B cell (primary cell): ENCODE data around the gene NME7. TPM values are rescaled to one million over a fixed set of nuclear protein-coding genes. Genes with fewer than 3 reads are reported as not detected.

Experiments used
- ATAC-seq: fragments of 200-7000 bp; cut with Tn5 transposase; one replicate; pipeline ENCODE4 v1.10.0; 2021; ENCODE audit warnings: low read depth, mild to moderate bottlenecking, moderate number of reproducible peaks, moderate library complexity
- CTCF ChIA-PET: fragments of 350-600 bp; sonication (Branson Sonifier 250); formaldehyde crosslinking; loops from one replicate; lab custom pipeline; 2021; ENCODE audit warnings: antibody characterized with exemption, inconsistent platforms; lab: Charles Lee
- POLR2A ChIA-PET: fragments of 350-600 bp; sonication (Branson Sonifier 250); formaldehyde crosslinking; loops from one replicate; lab custom pipeline; 2021; ENCODE audit warnings: antibody characterized with exemption; lab: Charles Lee
- DNase-seq: peaks from one replicate; pipeline ENCODE4 v3.0.0; 2013
- H2AFZ ChIP-seq: 2 replicates; pipeline ENCODE4 v1.6.1; 2012; ENCODE audit warnings: mild to moderate bottlenecking, low read depth, low read length; ENCODE audit not compliant: insufficient read depth, poor library complexity, severe bottlenecking
- H3K27ac ChIP-seq, 2 donors: 1 replicate in 1 of 2; 2 replicates in 1 of 2; pipeline ENCODE4 v1.5.1; 2012 to 2013; ENCODE audit warnings: low read length in 2 of 2, mild to moderate bottlenecking in 2 of 2, moderate library complexity in 1 of 2
- H3K27me3 ChIP-seq, 4 experiments: fragments of 200-600 bp in 1 of 4; sonication (generic) in 1 of 4; replicated peaks in 1 of 4; 1 replicate in 2 of 4; 2 replicates in 2 of 4; pipeline versions ENCODE4 v1.6.1 to v1.7.0; 2013 to 2016; ENCODE audit warnings: low read length in 3 of 4, mild to moderate bottlenecking in 2 of 4, mixed read lengths in 1 of 4, moderate library complexity in 1 of 4; ENCODE audit not compliant: insufficient read depth in 4 of 4, control insufficient read depth in 3 of 4; ENCODE audit errors: control extremely low read depth in 1 of 4
- H3K36me3 ChIP-seq, 2 experiments: replicated peaks in 1 of 2; 1 replicate in 1 of 2; 2 replicates in 1 of 2; pipeline versions ENCODE4 v1.6.1 to v1.7.1; 2013; ENCODE audit warnings: low read length in 1 of 2; ENCODE audit not compliant: insufficient read depth in 2 of 2, control insufficient read depth in 1 of 2; ENCODE audit errors: control extremely low read depth in 1 of 2, extremely low read depth in 1 of 2
- H3K4me1 ChIP-seq, 2 donors: fragments of 200-600 bp in 1 of 2; sonication (generic) in 1 of 2; 1 replicate in 1 of 2; 2 replicates in 1 of 2; pipeline versions ENCODE4 v1.5.1 to v1.6.1; 2013 to 2017; ENCODE audit warnings: low read length in 2 of 2; ENCODE audit not compliant: control insufficient read depth in 2 of 2, insufficient read depth in 2 of 2
- H3K4me2 ChIP-seq: replicated peaks from 2 replicates; pipeline ENCODE3; 2012; ENCODE audit warnings: mild to moderate bottlenecking, low read depth, low read length; ENCODE audit not compliant: poor library complexity, severe bottlenecking
- H3K4me3 ChIP-seq, 5 experiments: fragments of 200-600 bp in 1 of 5; sonication (generic) in 1 of 5; 1 replicate in 3 of 5; 2 replicates in 2 of 5; pipeline versions ENCODE4 v1.5.1 to v1.7.0; 2011 to 2016; ENCODE audit warnings: low read length in 4 of 5, mild to moderate bottlenecking in 4 of 5, low read depth in 2 of 5, control low read depth in 1 of 5, moderate library complexity in 1 of 5; ENCODE audit not compliant: insufficient read depth in 1 of 5; ENCODE audit errors: control extremely low read depth in 1 of 5, extremely low read depth in 1 of 5
- H3K79me2 ChIP-seq: fragments of 200-600 bp; sonication (generic); one replicate; pipeline ENCODE4 v1.6.0; 2016; ENCODE audit warnings: low read length; ENCODE audit not compliant: control insufficient read depth, insufficient read depth
- H3K9ac ChIP-seq: fragments of 200-600 bp; sonication (generic); 2 replicates; pipeline ENCODE4 v1.6.1; 2017; ENCODE audit warnings: mild to moderate bottlenecking, low read length, moderate library complexity
- H3K9me3 ChIP-seq, 3 donors: one replicate each; pipeline versions ENCODE4 v1.6.1 to v1.7.1; 2013; ENCODE audit warnings: low read length in 2 of 3; ENCODE audit not compliant: control insufficient read depth in 2 of 3, insufficient read depth in 1 of 3; ENCODE audit errors: control extremely low read depth in 1 of 3
- H4K20me1 ChIP-seq: 2 replicates; pipeline ENCODE4 v1.6.0; 2012; ENCODE audit warnings: mild to moderate bottlenecking, low read length; ENCODE audit not compliant: insufficient read depth, control insufficient read depth, poor library complexity, severe bottlenecking
- H3K27ac Mint-ChIP-seq: one replicate; pipeline ENCODE4 v1.8.0; 2021; ENCODE audit warnings: mixed read lengths
- H3K27me3 Mint-ChIP-seq: one replicate; pipeline ENCODE4 v1.8.0; 2021; ENCODE audit warnings: mixed read lengths
- H3K4me1 Mint-ChIP-seq: one replicate; pipeline ENCODE4 v1.8.0; 2021; ENCODE audit warnings: mixed read lengths
- H3K4me3 Mint-ChIP-seq: one replicate; pipeline ENCODE4 v1.8.0; 2021; ENCODE audit warnings: mixed read lengths
- H3K9me3 Mint-ChIP-seq: one replicate; pipeline ENCODE4 v1.8.0; 2022; ENCODE audit warnings: mixed read lengths; ENCODE audit not compliant: insufficient read depth
- EZH2 ChIP-seq: IDR thresholded peaks from 2 replicates; pipeline ENCODE4 v1.6.1; 2012; ENCODE audit warnings: borderline replicate concordance, low read depth, mild to moderate bottlenecking, moderate library complexity, low read length; ENCODE audit not compliant: insufficient read depth, poor library complexity, severe bottlenecking
- intact Hi-C: fragments of 100-400 bp; cut with micrococcal nuclease; formaldehyde crosslinking; loops from one replicate; pipeline ENCODE4 v1.10.0; 2022
- polyA plus RNA-seq: library from polyadenylated mRNA; depleted of rRNA; stranded (reverse); fragments of >200 nt; gene quantifications from 2 replicates; pipeline ENCODE4 v1.2.3, GENCODE V29; 2012
- total RNA-seq, 2 donors: library from RNA; stranded (reverse); fragments of 120-200 nt in 1 of 2; gene quantifications; 1 replicate in 1 of 2; 2 replicates in 1 of 2; pipeline versions ENCODE4 v1.2.3 to v1.2.4, GENCODE V29; 2013 to 2022
- TF ChIP-seq, protein P1 (sequence below): fragments of 200-600 bp; IDR thresholded peaks from one replicate; pipeline ENCODE4 v1.8.0; 2022; ENCODE audit warnings: antibody characterized with exemption, mild to moderate bottlenecking

Gene NME7
- total and polyA plus RNA-seq, 2 donors (not counting 1 experiment from before 2014, with no cell fraction given), result 3.3 to 14.3 TPM

DNA sequence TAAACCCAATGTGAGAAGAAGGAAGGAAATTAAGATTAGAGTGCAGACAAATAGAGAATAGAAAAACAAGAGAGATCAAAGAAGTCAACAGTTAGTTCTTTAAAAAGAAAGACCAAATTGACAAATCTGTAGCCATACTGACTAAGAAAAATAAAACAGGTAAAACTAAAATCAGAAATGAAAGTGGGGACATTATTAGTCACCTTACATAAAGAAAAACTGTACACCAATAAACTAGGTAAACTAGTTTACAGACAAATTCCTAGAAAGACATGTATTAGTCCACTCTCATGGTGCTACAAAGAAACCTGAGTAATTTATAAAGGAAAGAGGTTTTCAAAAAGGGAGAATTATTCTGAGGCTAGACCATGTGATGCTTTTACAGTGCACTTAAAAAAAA is 22.7 kb upstream of the NME7 start:
- Histone ChIP-seq H4K20me1 (no peaks in the 10 kb centered on the region), H3K4me1 (no peaks in the 10 kb centered on the region), H3K4me2 (no peak overlapping the region), H3K36me3 (peaks cover 12 to 37% of the 10 kb centered on the region in 2 experiments), H3K79me2 (no peaks in the 10 kb centered on the region), H3K9ac (no peak overlapping the region), H3K4me3 (no peak overlapping the region), H3K27me3 (no peaks in the 10 kb centered on the region), H3K9me3 (no peaks in the 10 kb centered on the region), H3K27ac (no peak overlapping the region), H2AFZ (no peak overlapping the region)
- TF ChIP-seq EZH2, result no peak
- TF ChIP-seq, protein P1, sequence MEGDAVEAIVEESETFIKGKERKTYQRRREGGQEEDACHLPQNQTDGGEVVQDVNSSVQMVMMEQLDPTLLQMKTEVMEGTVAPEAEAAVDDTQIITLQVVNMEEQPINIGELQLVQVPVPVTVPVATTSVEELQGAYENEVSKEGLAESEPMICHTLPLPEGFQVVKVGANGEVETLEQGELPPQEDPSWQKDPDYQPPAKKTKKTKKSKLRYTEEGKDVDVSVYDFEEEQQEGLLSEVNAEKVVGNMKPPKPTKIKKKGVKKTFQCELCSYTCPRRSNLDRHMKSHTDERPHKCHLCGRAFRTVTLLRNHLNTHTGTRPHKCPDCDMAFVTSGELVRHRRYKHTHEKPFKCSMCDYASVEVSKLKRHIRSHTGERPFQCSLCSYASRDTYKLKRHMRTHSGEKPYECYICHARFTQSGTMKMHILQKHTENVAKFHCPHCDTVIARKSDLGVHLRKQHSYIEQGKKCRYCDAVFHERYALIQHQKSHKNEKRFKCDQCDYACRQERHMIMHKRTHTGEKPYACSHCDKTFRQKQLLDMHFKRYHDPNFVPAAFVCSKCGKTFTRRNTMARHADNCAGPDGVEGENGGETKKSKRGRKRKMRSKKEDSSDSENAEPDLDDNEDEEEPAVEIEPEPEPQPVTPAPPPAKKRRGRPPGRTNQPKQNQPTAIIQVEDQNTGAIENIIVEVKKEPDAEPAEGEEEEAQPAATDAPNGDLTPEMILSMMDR, result no peak
- no peak for DNase-seq
- ATAC-seq, result no peak
- POLR2A ChIA-PET, result no interaction called here
- no peaks in the 10 kb centered on the region for H3K9me3 Mint-ChIP-seq
- H3K27ac Mint-ChIP-seq, result no peak overlapping the region
- no peaks in the 10 kb centered on the region for H3K4me1 Mint-ChIP-seq
- CTCF ChIA-PET, result no interaction called here
- intact Hi-C loops, result no loop called here
- no peak overlapping the region for H3K4me3 Mint-ChIP-seq
- no peaks in the 10 kb centered on the region for H3K27me3 Mint-ChIP-seq

DNA sequence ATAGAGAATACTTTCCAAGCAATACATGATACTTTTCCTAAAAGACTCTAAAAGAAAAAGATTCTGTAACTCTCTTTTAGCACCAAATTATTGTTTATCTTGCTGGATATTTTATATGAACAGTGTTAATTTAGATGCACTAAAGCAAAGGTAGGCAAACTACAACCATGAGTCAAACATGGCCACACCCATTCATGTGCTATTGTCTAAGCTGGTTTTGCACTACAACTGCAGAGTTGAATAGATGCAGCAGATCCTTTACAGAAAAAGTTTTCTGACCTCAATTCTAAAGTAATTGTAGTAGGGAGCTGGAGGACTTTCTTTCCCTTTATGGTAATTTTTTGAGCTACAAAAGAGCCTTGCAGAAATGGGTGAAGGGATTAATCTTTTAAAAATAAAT is 19.8 kb upstream of the NME7 start:
- POLR2A ChIA-PET, result no interaction called here
- H3K4me2 ChIP-seq, result no peak overlapping the region
- H3K4me1 ChIP-seq, result no peaks in the 10 kb centered on the region
- no peak overlapping the region for H3K4me3 ChIP-seq
- H3K79me2 ChIP-seq, result no peaks in the 10 kb centered on the region
- intact Hi-C loops, result no loop called here
- no peak for DNase-seq
- no peak for ATAC-seq
- H2AFZ ChIP-seq, result no peak overlapping the region
- H3K27ac ChIP-seq, result no peak overlapping the region
- H3K9ac ChIP-seq, result no peak overlapping the region
- no peaks in the 10 kb centered on the region for H3K9me3 ChIP-seq
- Mint-ChIP-seq H3K27ac (no peak overlapping the region), H3K9me3 (no peaks in the 10 kb centered on the region), H3K27me3 (no peaks in the 10 kb centered on the region), H3K4me3 (no peak overlapping the region), H3K4me1 (no peaks in the 10 kb centered on the region)
- no peak for TF ChIP-seq EZH2
- TF ChIP-seq, protein P1, result no peak
- H3K36me3 ChIP-seq, result peaks cover 25 to 47% of the 10 kb centered on the region in 2 experiments
- H4K20me1 ChIP-seq, result no peaks in the 10 kb centered on the region
- CTCF ChIA-PET, result interaction anchor here (0.9 kb wide), 1 partner anchor 39 kb away, joined by 3 read pairs; no protein-coding TSS in a partner anchor
- no peaks in the 10 kb centered on the region for H3K27me3 ChIP-seq
